Measurements from ENCODE around the gene FYN.

DNA sequence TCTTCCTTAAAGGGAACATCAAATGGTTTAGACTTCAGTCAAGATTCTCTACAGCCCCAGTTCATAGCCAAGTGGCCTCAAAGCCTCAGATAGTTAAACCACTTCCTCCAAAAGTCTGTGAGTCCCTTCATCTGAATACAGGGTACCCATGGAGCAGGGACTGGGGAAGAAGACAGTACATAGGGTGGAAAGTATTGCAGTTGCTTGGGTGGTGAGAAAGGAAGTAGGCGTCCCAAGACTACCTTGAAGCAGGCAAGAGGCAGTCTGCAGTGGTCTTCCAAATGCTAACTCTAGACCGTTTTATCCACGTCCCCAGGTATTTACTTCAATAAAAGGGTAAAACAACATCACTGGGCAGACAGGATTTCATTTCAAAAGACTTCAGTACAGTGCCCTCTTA, 2.0 kb downstream of the FYN start:
- TF ChIP-seq, protein P1, sequence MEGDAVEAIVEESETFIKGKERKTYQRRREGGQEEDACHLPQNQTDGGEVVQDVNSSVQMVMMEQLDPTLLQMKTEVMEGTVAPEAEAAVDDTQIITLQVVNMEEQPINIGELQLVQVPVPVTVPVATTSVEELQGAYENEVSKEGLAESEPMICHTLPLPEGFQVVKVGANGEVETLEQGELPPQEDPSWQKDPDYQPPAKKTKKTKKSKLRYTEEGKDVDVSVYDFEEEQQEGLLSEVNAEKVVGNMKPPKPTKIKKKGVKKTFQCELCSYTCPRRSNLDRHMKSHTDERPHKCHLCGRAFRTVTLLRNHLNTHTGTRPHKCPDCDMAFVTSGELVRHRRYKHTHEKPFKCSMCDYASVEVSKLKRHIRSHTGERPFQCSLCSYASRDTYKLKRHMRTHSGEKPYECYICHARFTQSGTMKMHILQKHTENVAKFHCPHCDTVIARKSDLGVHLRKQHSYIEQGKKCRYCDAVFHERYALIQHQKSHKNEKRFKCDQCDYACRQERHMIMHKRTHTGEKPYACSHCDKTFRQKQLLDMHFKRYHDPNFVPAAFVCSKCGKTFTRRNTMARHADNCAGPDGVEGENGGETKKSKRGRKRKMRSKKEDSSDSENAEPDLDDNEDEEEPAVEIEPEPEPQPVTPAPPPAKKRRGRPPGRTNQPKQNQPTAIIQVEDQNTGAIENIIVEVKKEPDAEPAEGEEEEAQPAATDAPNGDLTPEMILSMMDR (IDR thresholded peaks at IDR 0.05 in 2 of 3, conservative IDR thresholded peaks at IDR 0.05 in 1 of 3; ENCODE audit: control insufficient read depth in 2 of 3, extremely low read depth in 1 of 3, insufficient read depth in 1 of 3, low read depth in 3 of 3, low read length in 3 of 3), result no peak
- no peak for TF ChIP-seq RCOR1 (conservative IDR thresholded peaks at IDR 0.05; ENCODE audit: low read depth, low read length)
- TF ChIP-seq, protein P2, sequence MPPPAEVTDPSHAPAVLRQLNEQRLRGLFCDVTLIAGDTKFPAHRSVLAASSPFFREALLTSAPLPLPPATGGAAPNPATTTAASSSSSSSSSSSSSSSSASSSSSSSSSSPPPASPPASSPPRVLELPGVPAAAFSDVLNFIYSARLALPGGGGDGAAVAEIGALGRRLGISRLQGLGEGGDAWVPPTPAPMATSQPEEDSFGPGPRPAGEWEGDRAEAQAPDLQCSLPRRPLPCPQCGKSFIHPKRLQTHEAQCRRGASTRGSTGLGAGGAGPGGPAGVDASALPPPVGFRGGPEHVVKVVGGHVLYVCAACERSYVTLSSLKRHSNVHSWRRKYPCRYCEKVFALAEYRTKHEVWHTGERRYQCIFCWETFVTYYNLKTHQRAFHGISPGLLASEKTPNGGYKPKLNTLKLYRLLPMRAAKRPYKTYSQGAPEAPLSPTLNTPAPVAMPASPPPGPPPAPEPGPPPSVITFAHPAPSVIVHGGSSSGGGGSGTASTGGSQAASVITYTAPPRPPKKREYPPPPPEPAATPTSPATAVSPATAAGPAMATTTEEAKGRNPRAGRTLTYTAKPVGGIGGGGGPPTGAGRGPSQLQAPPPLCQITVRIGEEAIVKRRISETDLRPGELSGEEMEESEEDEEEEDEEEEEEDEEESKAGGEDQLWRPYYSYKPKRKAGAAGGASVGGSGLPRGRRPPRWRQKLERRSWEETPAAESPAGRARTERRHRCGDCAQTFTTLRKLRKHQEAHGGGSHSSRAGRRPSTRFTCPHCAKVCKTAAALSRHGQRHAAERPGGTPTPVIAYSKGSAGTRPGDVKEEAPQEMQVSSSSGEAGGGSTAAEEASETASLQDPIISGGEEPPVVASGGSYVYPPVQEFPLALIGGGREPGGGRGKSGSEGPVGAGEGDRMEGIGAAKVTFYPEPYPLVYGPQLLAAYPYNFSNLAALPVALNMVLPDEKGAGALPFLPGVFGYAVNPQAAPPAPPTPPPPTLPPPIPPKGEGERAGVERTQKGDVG (CRISPR knock-in tag; IDR thresholded peaks at IDR 0.05), result no peak
- TF ChIP-seq, protein P3, sequence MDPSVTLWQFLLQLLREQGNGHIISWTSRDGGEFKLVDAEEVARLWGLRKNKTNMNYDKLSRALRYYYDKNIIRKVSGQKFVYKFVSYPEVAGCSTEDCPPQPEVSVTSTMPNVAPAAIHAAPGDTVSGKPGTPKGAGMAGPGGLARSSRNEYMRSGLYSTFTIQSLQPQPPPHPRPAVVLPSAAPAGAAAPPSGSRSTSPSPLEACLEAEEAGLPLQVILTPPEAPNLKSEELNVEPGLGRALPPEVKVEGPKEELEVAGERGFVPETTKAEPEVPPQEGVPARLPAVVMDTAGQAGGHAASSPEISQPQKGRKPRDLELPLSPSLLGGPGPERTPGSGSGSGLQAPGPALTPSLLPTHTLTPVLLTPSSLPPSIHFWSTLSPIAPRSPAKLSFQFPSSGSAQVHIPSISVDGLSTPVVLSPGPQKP (IDR thresholded peaks at IDR 0.05; ENCODE audit: low read depth, low read length), result no peak
- TF ChIP-seq, protein P4, sequence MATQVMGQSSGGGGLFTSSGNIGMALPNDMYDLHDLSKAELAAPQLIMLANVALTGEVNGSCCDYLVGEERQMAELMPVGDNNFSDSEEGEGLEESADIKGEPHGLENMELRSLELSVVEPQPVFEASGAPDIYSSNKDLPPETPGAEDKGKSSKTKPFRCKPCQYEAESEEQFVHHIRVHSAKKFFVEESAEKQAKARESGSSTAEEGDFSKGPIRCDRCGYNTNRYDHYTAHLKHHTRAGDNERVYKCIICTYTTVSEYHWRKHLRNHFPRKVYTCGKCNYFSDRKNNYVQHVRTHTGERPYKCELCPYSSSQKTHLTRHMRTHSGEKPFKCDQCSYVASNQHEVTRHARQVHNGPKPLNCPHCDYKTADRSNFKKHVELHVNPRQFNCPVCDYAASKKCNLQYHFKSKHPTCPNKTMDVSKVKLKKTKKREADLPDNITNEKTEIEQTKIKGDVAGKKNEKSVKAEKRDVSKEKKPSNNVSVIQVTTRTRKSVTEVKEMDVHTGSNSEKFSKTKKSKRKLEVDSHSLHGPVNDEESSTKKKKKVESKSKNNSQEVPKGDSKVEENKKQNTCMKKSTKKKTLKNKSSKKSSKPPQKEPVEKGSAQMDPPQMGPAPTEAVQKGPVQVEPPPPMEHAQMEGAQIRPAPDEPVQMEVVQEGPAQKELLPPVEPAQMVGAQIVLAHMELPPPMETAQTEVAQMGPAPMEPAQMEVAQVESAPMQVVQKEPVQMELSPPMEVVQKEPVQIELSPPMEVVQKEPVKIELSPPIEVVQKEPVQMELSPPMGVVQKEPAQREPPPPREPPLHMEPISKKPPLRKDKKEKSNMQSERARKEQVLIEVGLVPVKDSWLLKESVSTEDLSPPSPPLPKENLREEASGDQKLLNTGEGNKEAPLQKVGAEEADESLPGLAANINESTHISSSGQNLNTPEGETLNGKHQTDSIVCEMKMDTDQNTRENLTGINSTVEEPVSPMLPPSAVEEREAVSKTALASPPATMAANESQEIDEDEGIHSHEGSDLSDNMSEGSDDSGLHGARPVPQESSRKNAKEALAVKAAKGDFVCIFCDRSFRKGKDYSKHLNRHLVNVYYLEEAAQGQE (IDR thresholded peaks at IDR 0.05; ENCODE audit: low read depth, low read length), result no peak
- TF ChIP-seq IKZF1 (conservative IDR thresholded peaks at IDR 0.05), result no peak
- TF ChIP-seq, protein P5, sequence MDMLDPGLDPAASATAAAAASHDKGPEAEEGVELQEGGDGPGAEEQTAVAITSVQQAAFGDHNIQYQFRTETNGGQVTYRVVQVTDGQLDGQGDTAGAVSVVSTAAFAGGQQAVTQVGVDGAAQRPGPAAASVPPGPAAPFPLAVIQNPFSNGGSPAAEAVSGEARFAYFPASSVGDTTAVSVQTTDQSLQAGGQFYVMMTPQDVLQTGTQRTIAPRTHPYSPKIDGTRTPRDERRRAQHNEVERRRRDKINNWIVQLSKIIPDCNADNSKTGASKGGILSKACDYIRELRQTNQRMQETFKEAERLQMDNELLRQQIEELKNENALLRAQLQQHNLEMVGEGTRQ (IDR thresholded peaks at IDR 0.05; ENCODE audit: borderline replicate concordance, low read depth, low read length), result no peak
